ENCODE results near the gene ERC1. TPM values are rescaled to one million over a fixed set of nuclear protein-coding genes. Genes with fewer than 3 reads are reported as not detected.

The ERC1 gene
- total and polyA plus RNA-seq, 2 donors from 2014 or later, result 5.1 to 68.3 TPM

GRCh38 chr12:1501695-1502378 is 510.8 kb downstream of the ERC1 start:
- H3K4me1 ChIP-seq (ENCODE audit: control insufficient read depth in 2 of 3, insufficient read depth in 2 of 3, low read depth in 1 of 3, low read length in 3 of 3), result peaks cover 0 to 4% (median 0%) of the 10 kb centered on the region in 3 donors
- no peaks in the 10 kb centered on the region for H3K36me3 ChIP-seq (ENCODE audit: control insufficient read depth in 2 of 3, insufficient read depth in 3 of 3, low read length in 3 of 3)
- no peak for TF ChIP-seq CTCF (IDR thresholded peaks at IDR 0.05; ENCODE audit: borderline replicate concordance, extremely low read depth, insufficient read depth)
- H3K4me3 ChIP-seq (ENCODE audit: low read length in 3 of 3), result no peak overlapping the region
- intact Hi-C loops (cut with DNase I), result no loop called here
- FAIRE-seq, result no peak
- DNase-seq, result peak in 1 of 5 donors; percentile 42
- no peak overlapping the region for H3K27ac ChIP-seq (ENCODE audit: low read depth in 2 of 2, low read length in 2 of 2)
- H3K27me3 ChIP-seq (ENCODE audit: control insufficient read depth, insufficient read depth, low read length), result no peaks in the 10 kb centered on the region
- H3K9me3 ChIP-seq (ENCODE audit: control insufficient read depth in 2 of 3, insufficient read depth in 1 of 3, low read length in 3 of 3), result no peaks in the 10 kb centered on the region
- no peak overlapping the region for H3K9ac ChIP-seq (ENCODE audit: low read length in 3 of 3)

GRCh38 chr12:1502379-1502720 is 511.3 kb downstream of the ERC1 start:
- no peaks in the 10 kb centered on the region for H3K9me3 ChIP-seq (ENCODE audit: control insufficient read depth in 2 of 3, insufficient read depth in 1 of 3, low read length in 3 of 3)
- DNase-seq (peak in 2 of 5 donors; percentile 38 to 68), FAIRE-seq (no peak)
- no peak overlapping the region for H3K9ac ChIP-seq (ENCODE audit: low read length in 3 of 3)
- H3K4me1 ChIP-seq (ENCODE audit: control insufficient read depth in 2 of 3, insufficient read depth in 2 of 3, low read depth in 1 of 3, low read length in 3 of 3), result peaks cover 0 to 4% (median 0%) of the 10 kb centered on the region in 3 donors
- no peak overlapping the region for H3K27ac ChIP-seq (ENCODE audit: low read depth in 2 of 2, low read length in 2 of 2)
- intact Hi-C loops (cut with DNase I), result no loop called here
- no peak for TF ChIP-seq CTCF (IDR thresholded peaks at IDR 0.05; ENCODE audit: borderline replicate concordance, extremely low read depth, insufficient read depth)
- no peak overlapping the region for H3K4me3 ChIP-seq (ENCODE audit: low read length in 3 of 3)
- no peaks in the 10 kb centered on the region for H3K36me3 ChIP-seq (ENCODE audit: control insufficient read depth in 2 of 3, insufficient read depth in 3 of 3, low read length in 3 of 3)
- no peaks in the 10 kb centered on the region for H3K27me3 ChIP-seq (ENCODE audit: control insufficient read depth, insufficient read depth, low read length)

DNA sequence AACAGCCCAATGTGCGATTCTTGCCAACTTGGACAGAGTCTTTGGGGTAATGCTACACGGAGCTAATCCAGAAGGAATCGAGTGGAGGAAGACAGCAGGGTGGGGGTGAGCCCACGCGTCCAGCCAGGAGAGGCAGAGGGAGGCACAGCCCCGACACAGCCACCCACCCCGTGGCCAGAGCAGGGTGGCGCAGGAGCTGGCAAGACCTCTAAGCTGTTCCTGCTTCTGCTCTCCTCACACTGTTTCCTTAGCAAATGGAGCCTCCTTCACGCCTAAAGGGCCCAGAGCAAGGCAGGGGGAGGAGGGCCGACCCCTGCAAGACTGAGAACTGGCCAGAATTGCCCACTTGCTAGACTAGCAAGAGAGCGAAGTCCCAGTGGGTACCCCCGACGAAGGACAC is 511.8 kb downstream of the ERC1 start:
- Histone ChIP-seq H3K9ac (ENCODE audit: low read length in 3 of 3) (no peak overlapping the region), H3K9me3 (ENCODE audit: control insufficient read depth in 2 of 3, insufficient read depth in 1 of 3, low read length in 3 of 3) (no peaks in the 10 kb centered on the region), H3K4me3 (ENCODE audit: low read length in 3 of 3) (no peak overlapping the region), H3K27me3 (ENCODE audit: control insufficient read depth, insufficient read depth, low read length) (no peaks in the 10 kb centered on the region), H3K4me1 (ENCODE audit: control insufficient read depth in 2 of 3, insufficient read depth in 2 of 3, low read depth in 1 of 3, low read length in 3 of 3) (peaks cover 0 to 4% (median 0%) of the 10 kb centered on the region in 3 donors), H3K27ac (ENCODE audit: low read depth in 2 of 2, low read length in 2 of 2) (no peak overlapping the region), H3K36me3 (ENCODE audit: control insufficient read depth in 2 of 3, insufficient read depth in 3 of 3, low read length in 3 of 3) (no peaks in the 10 kb centered on the region)
- intact Hi-C loops (cut with DNase I), result no loop called here
- peak in 1 of 5 donors; percentile 45 for DNase-seq
- no peak for TF ChIP-seq CTCF (IDR thresholded peaks at IDR 0.05; ENCODE audit: borderline replicate concordance, extremely low read depth, insufficient read depth)
- no peak for FAIRE-seq

Data from kidney (tissue), 14 donors.